Stimulated activated CD8-positive, alpha-beta memory T cell treated with anti-CD3 and anti-CD28 coated beads, Interleukin-15, amount 100 ng/mL, for 1 hour (primary cell): ENCODE data around the gene RAB8B.
"Not testable (repeated sequence)": the region's sequence is repeated elsewhere in the genome, so short reads cannot be mapped to it uniquely, and the experiment has no call there.

ENCODE experiments used
- DNase-seq: peaks from one replicate; pipeline ENCODE4 v3.0.0-alpha.2; 2020; ENCODE audit warnings: low read depth

The RAB8B gene

GRCh38 chr15:63237086-63237485 lies 47.7 kb downstream of the RAB8B start:
- not testable (repeated sequence) for DNase-seq

GRCh38 chr15:63238171-63238570 lies 48.8 kb downstream of the RAB8B start:
- no peak for DNase-seq

GRCh38 chr15:63238796-63239195 lies 49.4 kb downstream of the RAB8B start:
- no peak for DNase-seq

DNA sequence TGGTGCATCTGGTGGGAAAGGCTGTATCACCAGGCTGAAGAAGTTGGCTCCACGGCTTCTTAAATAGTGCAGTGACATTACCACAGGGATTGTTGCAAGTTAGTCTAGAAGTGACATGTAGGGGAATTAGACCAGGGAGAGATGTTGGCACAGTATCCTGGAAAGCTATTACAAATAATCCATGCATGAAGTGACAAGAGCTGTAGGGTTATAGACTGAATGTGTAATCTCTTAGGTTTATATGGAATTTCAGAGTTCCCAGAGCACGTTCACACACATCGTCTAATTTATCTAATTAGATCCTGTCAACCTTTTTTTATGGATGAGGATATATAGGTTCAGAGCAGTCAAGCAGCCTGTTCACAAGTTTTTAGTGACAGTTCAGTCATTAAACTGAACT lies 50.7 kb downstream of the RAB8B start:
- no peak for DNase-seq

GRCh38 chr15:63241316-63241715 lies 51.9 kb downstream of the RAB8B start:
- no peak for DNase-seq

DNA sequence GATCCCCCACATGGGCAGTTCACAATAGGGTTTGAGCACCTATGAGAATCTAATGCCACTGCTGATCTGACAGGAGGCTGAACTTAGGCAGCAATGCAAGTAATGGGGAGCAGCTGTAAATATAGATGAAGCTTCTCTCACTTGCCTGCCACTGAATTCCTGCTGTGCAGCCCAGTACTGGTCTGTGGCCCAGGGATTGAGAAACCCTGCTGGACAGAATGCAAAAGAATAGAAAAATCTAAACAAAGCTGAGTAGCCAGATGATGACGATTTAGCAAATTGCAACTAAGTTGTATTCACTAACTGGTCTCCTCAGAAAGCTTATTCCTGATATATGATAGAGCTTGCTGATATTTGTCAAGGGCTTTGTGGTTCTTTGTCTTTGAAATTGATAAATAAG lies 53.7 kb downstream of the RAB8B start:
- DNase-seq, result no peak

GRCh38 chr15:63243776-63244175 lies 54.4 kb downstream of the RAB8B start:
- no peak for DNase-seq

DNA sequence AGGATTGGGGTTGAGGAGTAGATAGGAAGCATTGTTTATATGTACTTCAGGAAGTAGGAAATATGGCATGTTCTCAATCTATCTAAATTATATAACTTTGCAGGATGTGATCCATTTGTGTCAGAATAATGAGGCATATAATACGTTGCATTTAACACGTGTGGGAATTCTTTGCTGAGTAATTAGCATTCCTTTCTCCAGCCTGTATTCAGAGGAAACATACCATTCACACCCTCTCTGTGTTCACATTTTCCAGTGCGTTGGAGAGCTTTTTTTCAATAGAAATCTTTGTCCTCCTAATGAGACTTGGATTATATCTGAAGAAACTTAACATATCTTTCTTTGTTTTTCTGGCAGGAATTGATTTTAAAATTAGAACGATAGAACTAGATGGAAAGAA lies 55.0 kb downstream of the RAB8B start:
- no peak for DNase-seq

- no peak for DNase-seq
Observed at GRCh38 chr15:63244976-63245645, 55.7 kb downstream of the RAB8B start.

DNA sequence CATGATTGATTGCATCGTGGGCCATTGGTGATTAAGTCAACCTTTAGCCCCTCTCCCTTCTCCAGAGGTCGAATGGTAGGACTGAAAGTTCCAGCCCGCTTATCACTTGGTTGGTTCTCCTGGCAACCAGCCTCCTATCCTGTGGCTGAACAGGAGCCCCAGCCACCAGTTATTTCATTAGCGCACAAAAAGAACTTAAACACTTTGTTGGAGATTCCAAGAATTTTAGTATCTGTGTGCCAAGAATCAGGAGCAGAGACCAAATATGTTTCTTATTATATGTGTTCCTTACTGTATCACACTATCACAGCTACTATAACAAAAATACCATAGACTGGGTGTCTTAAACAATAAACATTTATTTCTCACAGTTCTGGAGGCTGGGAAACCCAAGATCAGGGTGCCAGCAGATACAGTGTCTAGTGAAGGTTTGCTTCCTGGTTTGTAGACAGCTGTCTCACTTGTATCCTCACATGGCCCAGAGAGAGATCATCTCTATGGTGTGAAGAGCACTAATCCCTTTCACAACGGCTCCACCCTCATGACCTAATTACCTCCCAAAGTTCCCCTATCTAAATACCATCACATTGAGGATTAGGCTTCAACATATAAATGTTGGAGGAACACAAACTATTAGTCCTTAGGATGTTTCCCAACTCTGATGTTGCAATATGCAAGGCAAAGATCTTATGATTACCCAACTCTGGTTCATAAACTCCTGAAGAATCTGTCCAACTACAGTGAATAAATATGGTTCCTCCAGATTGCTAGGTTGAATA lies 57.5 kb downstream of the RAB8B start:
- no peak for DNase-seq

DNA sequence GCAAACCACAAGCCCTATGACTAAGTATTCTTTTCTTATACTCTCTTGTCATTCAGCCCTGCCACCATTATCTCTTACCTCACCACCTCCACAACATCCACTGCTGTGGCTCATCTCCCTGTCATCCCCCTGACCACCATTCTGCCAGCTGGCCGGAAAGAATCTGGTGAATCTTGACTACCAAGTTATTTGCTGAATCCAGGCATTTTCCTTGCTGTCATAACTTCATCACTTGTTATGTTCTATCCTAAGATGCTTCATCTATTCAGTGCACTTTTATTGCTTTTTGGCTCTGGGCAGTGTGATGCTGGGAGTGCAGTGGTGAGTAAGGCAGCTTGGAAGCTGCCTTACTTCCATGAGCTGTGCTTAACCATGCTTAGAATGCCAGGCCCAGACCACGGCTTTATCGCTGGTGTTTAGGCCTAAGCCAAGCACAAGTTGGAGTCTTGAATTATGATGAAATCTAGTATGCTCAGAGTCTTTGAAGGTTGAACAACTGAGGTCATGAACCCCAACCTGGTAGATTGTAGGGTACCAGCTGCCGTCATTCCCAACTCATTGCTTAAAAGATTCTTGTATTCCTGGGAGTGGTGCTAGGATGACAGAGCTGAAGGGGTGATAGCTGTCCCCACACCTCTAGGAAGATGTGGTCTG lies 61.0 kb downstream of the RAB8B start:
- no peak for DNase-seq

DNA sequence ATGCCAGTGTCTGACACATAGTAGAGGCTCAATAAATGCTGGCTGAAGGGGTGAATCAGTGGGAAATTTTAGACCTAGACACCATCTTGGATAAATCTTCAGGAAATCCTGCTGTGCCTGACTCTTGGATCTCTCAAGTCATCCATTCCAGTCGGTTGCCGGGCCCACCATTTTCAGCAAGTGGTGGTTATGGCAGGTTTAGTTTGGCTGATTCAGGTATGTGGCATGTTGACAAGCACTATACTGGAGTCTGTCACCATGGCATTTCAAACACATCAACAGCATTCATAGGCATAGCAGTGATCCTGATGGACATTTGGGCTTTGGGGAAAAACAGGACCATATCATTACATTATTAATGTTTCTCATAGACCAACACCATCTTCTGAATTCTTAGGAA lies 62.3 kb downstream of the RAB8B start:
- no peak for DNase-seq

- no peak for DNase-seq
Observed at GRCh38 chr15:63252292-63252691, 62.9 kb downstream of the RAB8B start.

- DNase-seq, result no peak
Observed at GRCh38 chr15:63254991-63255390, 65.6 kb downstream of the RAB8B start.

DNA sequence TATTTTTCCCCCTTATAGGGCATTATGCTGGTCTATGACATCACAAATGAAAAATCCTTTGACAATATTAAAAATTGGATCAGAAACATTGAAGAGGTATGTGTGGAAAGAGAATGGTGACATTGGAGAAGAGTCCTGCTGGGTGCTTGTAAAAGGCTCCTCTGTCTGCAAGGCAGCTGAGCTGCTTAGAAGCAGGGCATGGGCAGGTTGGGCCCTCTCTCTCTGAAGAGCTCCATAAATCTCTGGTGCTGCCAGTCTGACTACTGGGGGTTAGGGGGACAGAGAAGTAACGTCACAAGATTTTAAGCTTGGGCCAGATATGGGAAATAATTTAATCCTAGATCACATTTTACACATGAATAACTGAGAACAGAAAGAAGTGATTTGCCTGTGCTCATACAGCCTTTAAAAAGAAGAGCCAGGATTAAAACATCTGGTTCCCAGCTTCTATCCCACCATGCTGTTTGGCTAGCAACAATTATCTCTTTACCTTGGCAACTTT lies 66.1 kb downstream of the RAB8B start:
- no peak for DNase-seq

GRCh38 chr15:63256433-63257274 lies 67.2 kb downstream of the RAB8B start:
- no peak for DNase-seq

GRCh38 chr15:63258658-63259057 lies 69.3 kb downstream of the RAB8B start:
- no peak for DNase-seq

DNA sequence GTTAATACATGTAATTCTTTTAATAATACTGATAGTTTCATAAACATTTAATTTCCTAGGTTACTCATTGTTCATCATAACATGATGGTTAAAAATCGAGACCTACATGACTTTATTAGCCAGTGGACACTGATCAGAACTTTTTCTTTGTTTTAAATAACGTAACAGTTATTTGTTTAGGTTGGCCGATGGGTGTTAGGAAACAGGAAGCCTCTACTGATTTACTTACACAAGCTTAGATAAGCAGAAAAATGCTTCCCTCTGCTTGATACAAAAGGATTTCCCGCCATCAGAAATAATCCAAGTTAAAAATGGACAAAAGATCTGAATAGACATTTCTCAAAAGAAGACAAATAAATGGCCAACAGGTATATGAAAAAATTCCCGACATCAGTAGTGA lies 71.4 kb downstream of the RAB8B start:
- DNase-seq, result no peak

DNA sequence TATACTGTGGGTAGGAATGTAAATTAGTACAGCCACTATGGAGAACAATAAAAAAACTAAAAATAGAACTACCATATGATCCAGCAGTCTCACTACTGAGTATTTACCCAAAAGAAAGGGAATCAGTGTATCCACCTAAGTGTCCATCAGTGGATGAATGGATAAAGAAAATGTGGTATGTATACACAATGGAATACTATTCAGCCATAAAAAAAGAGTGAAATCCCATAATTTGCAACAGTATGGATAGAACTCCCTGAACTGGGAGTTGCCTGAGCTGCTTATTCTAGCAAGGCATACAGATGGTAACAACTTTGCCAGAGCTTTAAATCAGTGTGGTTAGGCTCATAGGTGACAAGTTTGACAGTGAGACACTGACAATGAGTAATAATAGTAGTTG lies 71.9 kb downstream of the RAB8B start:
- no peak for DNase-seq

- DNase-seq, result no peak
Observed at GRCh38 chr15:63263519-63263918, 74.1 kb downstream of the RAB8B start.

- no peak for DNase-seq
Observed at GRCh38 chr15:63264688-63265293, 75.4 kb downstream of the RAB8B start.

- DNase-seq, result no peak
Observed at GRCh38 chr15:63274427-63274826, 85.0 kb downstream of the RAB8B start.
